Mucosa of rectum (tissue), 2 donors: ENCODE data around the gene EHBP1L1.
A peak's percentile ranks its signal among the peaks of the same experiment; 100 is the strongest.

ENCODE experiments used
- H3K27ac ChIP-seq, 2 donors: one replicate each; pipeline ENCODE4 v1.7.0; 2013; ENCODE audit warnings: inconsistent platforms in 2 of 2, low read depth in 2 of 2, low read length in 2 of 2
- H3K27me3 ChIP-seq, 2 donors: one replicate each; pipeline ENCODE4 v1.7.0; 2013; ENCODE audit warnings: low read length in 2 of 2; ENCODE audit not compliant: control insufficient read depth in 2 of 2, insufficient read depth in 2 of 2
- H3K36me3 ChIP-seq, 2 donors: one replicate each; pipeline ENCODE4 v1.7.0; 2013; ENCODE audit warnings: low read length in 2 of 2; ENCODE audit not compliant: control insufficient read depth in 2 of 2, insufficient read depth in 2 of 2
- H3K4me1 ChIP-seq, 2 donors: one replicate each; pipeline ENCODE4 v1.7.0; 2013; ENCODE audit warnings: low read length in 2 of 2, mild to moderate bottlenecking in 1 of 2; ENCODE audit not compliant: control insufficient read depth in 2 of 2, insufficient read depth in 2 of 2
- H3K4me3 ChIP-seq, 2 donors: one replicate each; pipeline ENCODE4 v1.7.0; 2013; ENCODE audit warnings: low read length in 2 of 2
- H3K9ac ChIP-seq, 2 donors: one replicate each; pipeline ENCODE4 v1.7.0; 2013; ENCODE audit warnings: low read length in 2 of 2, low read depth in 1 of 2, mild to moderate bottlenecking in 1 of 2
- H3K9me3 ChIP-seq, 2 donors: one replicate each; pipeline ENCODE4 v1.7.0; 2013; ENCODE audit warnings: low read length in 2 of 2; ENCODE audit not compliant: control insufficient read depth in 2 of 2
- donor health status: healthy.
- donor health status: Normal muscosa, but diverticular disease.

The EHBP1L1 gene

DNA sequence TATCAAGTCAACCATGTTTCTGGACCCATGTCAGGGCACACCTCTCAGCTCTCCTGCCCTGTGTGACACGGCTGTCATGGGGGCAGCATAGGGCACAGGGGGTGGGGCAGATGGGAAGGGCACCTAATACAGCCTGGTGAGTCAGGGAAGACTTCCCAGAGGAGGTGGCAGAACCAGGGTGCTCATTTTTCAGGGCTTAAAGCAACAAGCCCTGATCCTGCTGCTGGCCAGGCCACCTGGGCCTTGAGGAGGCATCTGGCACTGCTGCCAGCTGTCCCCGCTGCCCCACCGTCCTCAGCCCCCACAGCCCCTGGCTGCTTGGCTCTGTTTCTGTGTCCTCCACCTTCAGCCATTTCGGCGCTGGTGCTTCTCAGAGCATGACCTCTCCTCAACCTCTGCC, 33.8 kb downstream of the EHBP1L1 start:
- H3K4me1 ChIP-seq: peaks cover 38 to 41% of the 10 kb centered on the region in 2 donors
- H3K27me3 ChIP-seq: no peaks in the 10 kb centered on the region
- no peaks in the 10 kb centered on the region for H3K9me3 ChIP-seq
- no peak overlapping the region for H3K9ac ChIP-seq
- peaks cover 38 to 48% of the 10 kb centered on the region in 2 donors for H3K36me3 ChIP-seq
- no peak overlapping the region for H3K27ac ChIP-seq
- H3K4me3 ChIP-seq: no peak overlapping the region

DNA sequence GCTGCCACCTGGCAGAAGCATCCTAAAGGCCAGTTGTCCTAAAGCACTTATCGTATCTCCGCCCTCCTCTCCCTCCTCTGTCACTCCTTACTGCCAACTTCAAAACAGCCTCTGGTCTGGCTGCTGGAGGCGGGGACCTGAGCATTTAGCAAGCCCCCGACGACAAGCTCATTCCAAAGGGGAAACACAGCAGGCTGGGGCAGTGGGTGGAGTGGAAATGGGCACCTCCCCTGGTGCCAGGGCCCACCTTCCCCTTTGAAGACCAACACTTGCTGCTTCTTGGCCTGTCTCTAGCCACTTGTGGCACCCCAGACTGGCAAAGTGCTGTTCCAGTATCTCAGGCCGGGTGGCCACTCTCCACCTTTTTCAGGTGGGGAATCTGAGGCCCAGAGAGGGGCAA, 34.6 kb downstream of the EHBP1L1 start:
- no peak overlapping the region for H3K9ac ChIP-seq
- H3K27me3 ChIP-seq: no peaks in the 10 kb centered on the region
- H3K4me1 ChIP-seq: peaks cover 38 to 41% of the 10 kb centered on the region in 2 donors
- H3K27ac ChIP-seq: peak overlapping the region in 1 of 2 donors; percentile 49
- H3K36me3 ChIP-seq: peaks cover 30 to 40% of the 10 kb centered on the region in 2 donors
- H3K4me3 ChIP-seq: peak overlapping the region in 1 of 2 donors; percentile 31
- no peaks in the 10 kb centered on the region for H3K9me3 ChIP-seq

DNA sequence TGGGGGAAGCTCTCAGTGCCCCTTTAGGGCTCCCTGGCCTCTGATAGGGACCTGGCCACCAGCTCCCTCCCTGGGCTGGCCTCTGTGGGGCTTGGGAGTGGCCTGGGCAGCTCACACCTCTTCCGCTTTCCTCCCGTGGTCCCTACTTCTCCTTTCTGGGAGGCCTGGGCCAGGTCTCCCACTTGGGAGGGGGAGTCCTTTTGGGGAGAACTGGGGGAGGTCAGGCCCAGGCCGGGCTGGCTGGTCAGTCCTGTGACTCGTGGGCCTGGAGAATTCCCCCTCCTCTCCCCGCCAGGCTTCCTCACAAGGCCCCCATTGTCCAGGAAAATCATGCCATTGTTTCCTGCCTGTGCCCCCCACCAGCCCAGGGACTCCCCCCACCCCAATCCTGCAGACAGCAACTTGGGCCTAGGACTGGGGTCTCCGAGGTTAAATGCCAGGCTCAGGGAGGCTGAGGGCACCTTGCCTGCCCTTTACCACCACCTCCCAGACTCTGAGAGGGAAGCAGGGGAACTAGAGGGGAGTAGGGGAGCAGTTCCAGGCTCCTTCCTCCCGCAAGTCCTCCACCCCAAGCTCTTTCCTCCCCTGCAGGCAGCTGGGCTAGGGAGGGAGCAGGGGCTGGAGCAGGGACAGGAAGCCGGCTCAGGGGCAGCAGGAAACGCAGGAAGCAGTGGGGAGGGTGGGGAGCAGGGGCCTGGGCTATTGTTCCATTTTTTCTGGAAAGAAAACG, 35.3 kb downstream of the EHBP1L1 start:
- Histone ChIP-seq H3K4me3 (peak overlapping the region; percentile 43 to 91), H3K27ac (peak overlapping the region; percentile 20 to 65), H3K27me3 (no peaks in the 10 kb centered on the region), H3K9me3 (no peaks in the 10 kb centered on the region), H3K9ac (peak overlapping the region in 1 of 2 donors; percentile 8), H3K4me1 (peaks cover 39 to 43% of the 10 kb centered on the region in 2 donors), H3K36me3 (peaks cover 23 to 33% of the 10 kb centered on the region in 2 donors)

DNA sequence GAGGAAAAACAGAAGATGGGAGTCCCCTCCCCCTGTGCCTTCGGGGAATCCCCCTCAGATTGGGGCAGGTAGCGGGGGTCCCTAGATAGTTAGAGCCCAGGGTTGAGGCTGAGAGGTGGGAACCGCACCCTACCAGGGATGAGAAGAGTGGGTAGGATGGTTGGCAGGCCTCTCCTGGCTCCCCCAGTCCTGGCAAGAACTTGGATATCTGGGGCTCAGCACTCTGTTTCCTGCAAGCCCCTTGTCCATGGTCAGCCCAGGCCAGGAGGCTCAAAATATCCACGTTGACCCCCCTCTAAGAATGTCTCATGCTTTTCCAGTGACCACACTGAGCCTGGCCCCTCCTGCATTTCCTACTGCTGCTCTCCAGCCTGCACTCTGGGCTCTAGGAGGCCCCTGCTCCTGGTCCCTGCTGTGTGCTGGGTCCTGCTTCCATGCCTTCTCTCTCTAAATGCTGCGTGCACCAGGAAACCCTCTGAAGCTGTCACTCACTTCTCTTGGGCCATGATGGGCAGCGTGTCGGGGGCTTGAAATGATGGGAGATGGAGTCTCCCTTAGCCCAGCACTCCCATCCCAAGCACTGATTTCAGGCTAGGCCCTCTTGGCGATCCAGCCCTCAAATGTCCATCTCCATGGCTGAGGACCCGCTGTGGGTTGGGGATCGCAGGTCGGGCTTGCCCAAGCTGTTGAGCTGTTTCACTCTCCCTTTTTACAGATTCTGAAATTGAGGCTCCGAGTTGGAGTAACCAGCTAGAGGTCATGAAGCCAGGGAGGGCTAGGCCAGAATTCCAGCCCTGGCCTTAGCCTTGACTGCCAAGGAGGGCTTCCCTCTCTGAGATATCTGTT, 36.1 kb downstream of the EHBP1L1 start:
- Histone ChIP-seq H3K9ac (peak overlapping the region; percentile 52 to 97), H3K27me3 (no peaks in the 10 kb centered on the region), H3K4me1 (peaks cover 46 to 50% of the 10 kb centered on the region in 2 donors), H3K36me3 (peaks cover 20 to 28% of the 10 kb centered on the region in 2 donors), H3K4me3 (peak overlapping the region; percentile 91 to 98), H3K27ac (peak overlapping the region; percentile 20 to 65), H3K9me3 (no peaks in the 10 kb centered on the region)

DNA sequence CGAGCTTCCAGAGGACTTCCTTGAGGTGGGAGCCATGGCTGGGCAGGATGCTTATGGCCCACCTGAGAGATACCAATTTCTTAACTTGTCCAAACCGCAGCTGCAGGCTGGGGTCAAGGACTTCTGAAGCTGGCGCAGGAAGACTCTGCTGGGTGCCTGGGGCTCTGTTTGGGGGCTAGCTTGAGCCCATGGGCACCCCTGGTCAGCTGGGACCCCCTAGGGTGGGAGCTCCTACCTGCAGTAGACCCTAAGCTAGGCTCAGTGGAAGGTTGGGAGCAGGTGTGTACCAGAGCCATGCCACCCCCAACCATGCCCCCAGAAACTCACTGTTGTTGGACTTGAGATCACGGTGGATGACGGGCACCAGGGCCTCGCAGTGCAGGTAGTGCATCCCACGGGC, 36.8 kb downstream of the EHBP1L1 start:
- Histone ChIP-seq H3K4me1 (peaks cover 49 to 53% of the 10 kb centered on the region in 2 donors), H3K27me3 (no peaks in the 10 kb centered on the region), H3K36me3 (peaks cover 25 to 28% of the 10 kb centered on the region in 2 donors), H3K9me3 (no peaks in the 10 kb centered on the region), H3K27ac (peak overlapping the region; percentile 98), H3K9ac (peak overlapping the region; percentile 52 to 97), H3K4me3 (peak overlapping the region; percentile 91 to 98)

DNA sequence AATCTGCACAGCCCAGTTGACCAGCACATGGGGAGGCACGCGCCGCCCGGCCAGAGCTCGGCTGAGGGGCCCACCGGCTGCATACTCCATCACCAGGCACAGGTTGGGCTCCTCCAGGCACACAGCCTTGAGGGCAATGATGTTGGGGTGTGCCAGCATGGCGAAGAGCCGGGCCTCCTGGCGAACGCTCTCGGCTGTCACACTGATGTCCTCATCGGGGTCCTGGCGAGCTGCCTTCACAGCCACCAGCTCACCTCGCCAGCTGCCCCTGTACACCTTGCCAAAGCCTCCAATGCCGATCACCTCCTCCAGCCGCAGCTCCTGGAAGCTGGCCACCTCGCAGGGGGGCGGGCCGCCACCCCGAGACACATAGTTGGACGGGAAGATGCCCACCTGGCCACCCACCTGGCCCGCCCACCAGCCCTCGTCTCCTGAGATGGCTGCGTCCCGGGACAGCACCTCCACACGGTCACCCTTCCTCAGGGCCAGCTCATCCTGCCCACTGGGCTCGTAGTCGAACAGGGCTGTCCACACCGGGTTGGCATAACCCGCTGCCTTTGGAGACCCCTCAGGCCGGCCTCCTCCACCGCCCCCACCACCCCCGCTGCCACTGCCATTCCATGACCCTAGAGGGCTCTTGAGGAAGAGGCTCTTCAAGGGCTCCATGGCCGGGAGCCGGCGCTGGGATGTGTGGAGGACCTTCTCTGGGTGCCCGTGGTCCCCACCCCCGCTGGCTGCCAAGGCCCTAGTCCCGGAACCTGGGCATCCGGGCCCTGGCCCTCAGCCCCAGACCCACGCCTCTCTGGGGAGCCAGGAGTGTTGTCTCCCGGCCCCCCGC, 37.5 kb downstream of the EHBP1L1 start:
- Histone ChIP-seq H3K4me3 (peak overlapping the region; percentile 91 to 98), H3K27me3 (no peaks in the 10 kb centered on the region), H3K36me3 (peaks cover 24 to 28% of the 10 kb centered on the region in 2 donors), H3K9me3 (no peaks in the 10 kb centered on the region), H3K4me1 (peaks cover 48 to 53% of the 10 kb centered on the region in 2 donors), H3K9ac (peak overlapping the region; percentile 90 to 97), H3K27ac (peak overlapping the region; percentile 98)

DNA sequence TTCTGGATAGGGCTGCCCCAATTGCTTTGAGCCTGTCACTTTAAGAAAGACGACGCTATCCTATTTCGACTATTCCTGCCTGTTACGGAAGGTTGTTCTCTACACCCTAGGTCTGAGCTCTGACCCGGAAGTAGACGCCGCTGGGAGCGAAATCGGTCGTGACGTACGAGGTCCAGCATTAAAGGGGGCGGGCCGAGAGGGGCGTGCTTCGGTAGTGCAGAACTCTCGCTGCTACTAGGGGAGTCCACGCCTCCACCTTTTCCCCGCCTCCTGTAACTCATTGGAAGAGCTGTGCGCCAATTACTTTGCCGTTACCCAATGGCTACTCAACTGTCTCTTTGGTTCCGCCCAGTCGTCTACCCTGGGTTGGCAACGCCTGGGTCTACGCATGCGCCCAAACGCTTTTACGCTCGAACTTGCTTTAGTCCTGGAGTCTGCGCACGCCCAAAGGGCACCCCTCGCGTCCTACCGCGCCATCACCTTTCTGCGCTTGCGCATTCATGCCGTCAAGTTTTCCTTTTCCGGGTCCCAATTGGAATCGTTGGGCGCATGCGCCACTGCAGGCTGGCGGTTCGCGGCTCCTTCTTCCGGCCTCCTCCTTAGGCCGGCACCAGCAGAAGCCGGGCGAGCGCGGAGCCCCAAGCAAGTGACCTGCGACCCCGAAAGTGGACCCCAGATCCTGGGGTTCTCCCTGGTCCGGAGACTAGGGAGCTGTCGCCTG, 39.5 kb downstream of the EHBP1L1 start, which contains the start of gene PCNX3:
Gene PCNX3 (plus strand): TSS at position 548 of the 721 bp plus-strand sequence. CDS start 536 bp downstream, outside the sequence.
- H3K36me3 ChIP-seq: peaks cover 34 to 38% of the 10 kb centered on the region in 2 donors
- H3K4me1 ChIP-seq: peaks cover 38 to 41% of the 10 kb centered on the region in 2 donors
- peak within 1 kb of the TSS; percentile 90 to 97 for H3K9ac ChIP-seq
- H3K27me3 ChIP-seq: no peaks in the 10 kb centered on the region
- H3K9me3 ChIP-seq: no peaks in the 10 kb centered on the region
- peak within 1 kb of the TSS; percentile 91 to 98 for H3K4me3 ChIP-seq
- H3K27ac ChIP-seq: peak within 1 kb of the TSS; percentile 98

DNA sequence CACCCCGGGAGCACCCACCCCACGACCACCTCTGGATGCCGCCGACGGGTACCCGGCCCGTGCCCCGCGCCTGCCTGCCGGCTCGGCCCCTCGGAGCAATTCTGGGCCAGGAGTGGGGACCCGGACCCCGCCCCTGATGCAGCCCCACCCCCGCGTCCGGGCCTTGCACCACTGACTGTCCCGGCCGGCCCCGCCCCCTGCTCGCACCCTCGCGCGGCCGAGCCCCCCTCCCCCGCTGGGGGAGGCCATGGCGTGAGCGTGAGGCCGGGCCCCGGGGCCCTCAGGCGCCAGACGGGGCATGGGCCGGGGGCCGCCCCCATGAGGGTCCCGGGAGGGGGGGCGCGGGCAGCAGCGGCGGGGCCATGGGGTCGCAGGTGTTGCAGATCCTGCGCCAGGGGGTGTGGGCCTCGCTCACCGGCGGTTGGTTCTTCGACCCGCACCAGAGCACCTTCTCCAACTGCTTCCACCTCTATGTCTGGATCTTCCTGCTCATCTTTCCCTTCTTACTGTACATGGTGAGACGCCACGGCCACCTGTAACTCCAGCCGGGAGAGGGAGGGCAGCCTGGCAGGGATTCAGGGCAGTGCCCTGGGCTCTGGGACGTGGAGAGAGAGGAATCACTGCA, 40.2 kb downstream of the EHBP1L1 start:
- no peaks in the 10 kb centered on the region for H3K9me3 ChIP-seq
- no peaks in the 10 kb centered on the region for H3K27me3 ChIP-seq
- H3K4me3 ChIP-seq: peak overlapping the region; percentile 86 to 91
- peaks cover 33 to 34% of the 10 kb centered on the region in 2 donors for H3K4me1 ChIP-seq
- H3K36me3 ChIP-seq: peaks cover 40 to 43% of the 10 kb centered on the region in 2 donors
- H3K9ac ChIP-seq: peak overlapping the region; percentile 68 to 81
- H3K27ac ChIP-seq: peak overlapping the region; percentile 98

DNA sequence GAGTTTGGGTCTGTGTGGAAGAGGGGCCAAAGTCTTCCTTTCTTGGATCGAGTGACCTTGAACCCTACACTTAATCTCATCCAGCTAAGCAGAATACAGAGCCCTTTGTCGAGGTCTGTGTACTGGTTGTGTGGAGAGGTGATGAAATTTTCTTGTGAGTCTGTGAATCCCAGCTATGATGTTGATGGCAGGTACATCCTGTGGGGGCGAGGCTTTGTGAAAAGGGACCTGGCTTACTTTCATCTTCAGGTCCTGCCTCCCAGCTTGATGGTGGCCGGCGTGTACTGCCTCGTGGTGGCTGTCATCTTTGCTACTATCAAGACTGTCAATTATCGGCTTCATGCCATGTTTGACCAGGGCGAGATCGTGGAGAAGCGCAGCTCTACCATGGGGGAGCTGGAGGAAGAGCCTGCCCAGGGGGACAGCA, 40.7 kb downstream of the EHBP1L1 start:
- Histone ChIP-seq H3K36me3 (peaks cover 43 to 44% of the 10 kb centered on the region in 2 donors), H3K9ac (peak overlapping the region; percentile 52 to 81), H3K27ac (peak overlapping the region in 1 of 2 donors; percentile 98), H3K4me1 (peaks cover 30 to 31% of the 10 kb centered on the region in 2 donors), H3K4me3 (peak overlapping the region; percentile 85 to 86), H3K27me3 (no peaks in the 10 kb centered on the region), H3K9me3 (no peaks in the 10 kb centered on the region)
